CD14-positive monocyte (primary cell): ENCODE data around the gene RAB26. TPM values are rescaled to one million over a fixed set of nuclear protein-coding genes. Genes with fewer than 3 reads are reported as not detected.

Experiments used
- DNase-seq, 3 donors: peaks; one replicate each; pipeline ENCODE4 v3.0.0-alpha.2; 2011 to 2022
- H2AFZ ChIP-seq: 2 replicates; pipeline ENCODE4 v1.6.0; 2012; ENCODE audit warnings: mild to moderate bottlenecking, low read depth, low read length, inconsistent platforms; ENCODE audit not compliant: insufficient read depth, poor library complexity, severe bottlenecking
- H3K27ac ChIP-seq, 2 donors: 1 replicate in 1 of 2; 2 replicates in 1 of 2; pipeline ENCODE4 v1.5.1; 2012 to 2013; ENCODE audit warnings: low read length in 2 of 2, control low read depth in 1 of 2, inconsistent platforms in 1 of 2, low read depth in 1 of 2, mild to moderate bottlenecking in 1 of 2
- H3K27me3 ChIP-seq, 2 donors: one replicate each; pipeline versions ENCODE4 v1.6.0 to v1.6.1; 2011 to 2013; ENCODE audit warnings: low read length in 2 of 2; ENCODE audit not compliant: control insufficient read depth in 2 of 2, insufficient read depth in 2 of 2
- H3K36me3 ChIP-seq, 2 donors: replicated peaks in 1 of 2; 1 replicate in 1 of 2; 2 replicates in 1 of 2; pipeline versions ENCODE4 v1.5.1 to v1.6.1; 2012 to 2013; ENCODE audit warnings: low read length in 2 of 2, control low read depth in 1 of 2, inconsistent platforms in 1 of 2, mild to moderate bottlenecking in 1 of 2; ENCODE audit not compliant: insufficient read depth in 2 of 2, control insufficient read depth in 1 of 2
- H3K4me1 ChIP-seq, 2 donors: 1 replicate in 1 of 2; 2 replicates in 1 of 2; pipeline versions ENCODE4 v1.5.1 to v1.6.1; 2012 to 2013; ENCODE audit warnings: low read length in 2 of 2, control low read depth in 1 of 2, inconsistent platforms in 1 of 2, mild to moderate bottlenecking in 1 of 2, moderate library complexity in 1 of 2; ENCODE audit not compliant: insufficient read depth in 2 of 2, control insufficient read depth in 1 of 2
- H3K4me2 ChIP-seq: replicated peaks from 2 replicates; pipeline ENCODE3; 2012; ENCODE audit warnings: low read length, moderate library complexity, mild to moderate bottlenecking; ENCODE audit not compliant: poor library complexity, severe bottlenecking; ENCODE audit errors: extremely low read depth
- H3K4me3 ChIP-seq, 3 experiments: fragments of 200-600 bp in 1 of 3; sonication (generic) in 1 of 3; replicated peaks in 1 of 3; 1 replicate in 2 of 3; 2 replicates in 1 of 3; pipeline ENCODE4 v1.5.1; 2011 to 2013; ENCODE audit warnings: low read length in 3 of 3, mild to moderate bottlenecking in 3 of 3, control low read depth in 2 of 3, low read depth in 2 of 3, inconsistent platforms in 1 of 3, moderate library complexity in 1 of 3
- H3K79me2 ChIP-seq: 2 replicates; pipeline ENCODE4 v1.6.0; 2012; ENCODE audit warnings: mild to moderate bottlenecking, control low read depth, inconsistent platforms, low read length, moderate library complexity; ENCODE audit not compliant: insufficient read depth
- H3K9ac ChIP-seq: 2 replicates; pipeline ENCODE4 v1.6.0; 2017; ENCODE audit warnings: low read length, mild to moderate bottlenecking; ENCODE audit not compliant: insufficient read depth, poor library complexity, severe bottlenecking
- H3K9me3 ChIP-seq, 2 donors: replicated peaks in 1 of 2; 1 replicate in 1 of 2; 2 replicates in 1 of 2; pipeline versions ENCODE4 v1.5.1 to v1.6.1; 2012 to 2013; ENCODE audit warnings: low read length in 2 of 2, control low read depth in 1 of 2; ENCODE audit not compliant: control insufficient read depth in 1 of 2, insufficient read depth in 1 of 2
- H4K20me1 ChIP-seq: 2 replicates; pipeline ENCODE4 v1.6.0; 2012; ENCODE audit warnings: mild to moderate bottlenecking, low read length, control low read depth, moderate library complexity; ENCODE audit not compliant: insufficient read depth
- H3K27ac Mint-ChIP-seq, 7 donors: one replicate each; pipeline ENCODE4 v1.8.0; 2020; ENCODE audit warnings: mild to moderate bottlenecking in 7 of 7, mixed read lengths in 7 of 7, moderate library complexity in 6 of 7, inconsistent platforms in 2 of 7
- H3K27me3 Mint-ChIP-seq, 3 donors: one replicate each; pipeline ENCODE4 v1.8.0; 2021 to 2022; ENCODE audit warnings: low read depth in 3 of 3, mild to moderate bottlenecking in 3 of 3, mixed read lengths in 3 of 3, moderate library complexity in 3 of 3, inconsistent platforms in 1 of 3
- H3K36me3 Mint-ChIP-seq, 2 donors: one replicate each; pipeline ENCODE4 v1.8.0; 2020; ENCODE audit warnings: mixed read lengths in 2 of 2, inconsistent platforms in 1 of 2, mild to moderate bottlenecking in 1 of 2
- H3K4me1 Mint-ChIP-seq: one replicate; pipeline ENCODE4 v1.8.0; 2020; ENCODE audit warnings: mild to moderate bottlenecking, mixed read lengths
- H3K4me3 Mint-ChIP-seq, 2 donors: one replicate each; pipeline ENCODE4 v1.8.0; 2020; ENCODE audit warnings: mild to moderate bottlenecking in 2 of 2, mixed read lengths in 2 of 2, moderate library complexity in 1 of 2
- H3K9me3 Mint-ChIP-seq, 7 donors: one replicate each; pipeline ENCODE4 v1.8.0; 2020 to 2022; ENCODE audit warnings: mixed read lengths in 7 of 7, mild to moderate bottlenecking in 6 of 7, moderate library complexity in 6 of 7, inconsistent platforms in 2 of 7
- CTCF ChIP-seq: fragments of 200-600 bp; IDR thresholded peaks from one replicate; pipeline ENCODE4 v1.8.0; 2022; ENCODE audit warnings: antibody characterized with exemption, mild to moderate bottlenecking
- WGBS: methylation state at CpG from one replicate; pipeline ENCODE4 v1.1.5; 2013; ENCODE audit warnings: missing lambda C conversion rate; ENCODE audit not compliant: insufficient coverage; 5-methylcytosine and 5-hydroxymethylcytosine counted together
- intact Hi-C, 2 donors: fragments of 100-400 bp; cut with micrococcal nuclease; formaldehyde crosslinking; loops; one replicate each; pipeline versions ENCODE4 v1.15.0 to v1.15.1; 2023
- polyA plus RNA-seq, 3 donors: library from polyadenylated mRNA; depleted of rRNA in 1 of 3; unstranded in 2 of 3; stranded (reverse) in 1 of 3; fragments of 300-500 nt in 2 of 3; fragments of >200 nt in 1 of 3; fragmentation: Illumina TruSeq in 2 of 3; gene quantifications; 1 replicate in 2 of 3; 2 replicates in 1 of 3; pipeline ENCODE4 v1.2.3, GENCODE V29; 2012 to 2021

Gene RAB26
- polyA plus RNA-seq, 3 donors, result not detected

GRCh38 chr16:2177561-2177960 is 29.1 kb downstream of the RAB26 start:
- peak overlapping the region in 1 of 7 donors; percentile 60 for H3K27ac Mint-ChIP-seq
- intact Hi-C loops, result no loop called here
- H3K4me1 Mint-ChIP-seq, result no peaks in the 10 kb centered on the region
- Histone ChIP-seq H3K9ac (no peak overlapping the region), H3K36me3 (peaks cover 43 to 52% of the 10 kb centered on the region in 2 donors), H4K20me1 (no peaks in the 10 kb centered on the region), H3K79me2 (no peaks in the 10 kb centered on the region), H3K27ac (no peak overlapping the region), H3K4me2 (no peak overlapping the region), H3K4me3 (no peak overlapping the region), H2AFZ (no peak overlapping the region), H3K9me3 (no peaks in the 10 kb centered on the region), H3K4me1 (no peaks in the 10 kb centered on the region), H3K27me3 (peaks cover 0 to 3% of the 10 kb centered on the region in 2 donors)
- H3K27me3 Mint-ChIP-seq, result peaks cover 0 to 3% (median 2%) of the 10 kb centered on the region in 3 donors
- 93% methylated on average over 10 of the region's 20 CpGs for WGBS
- no peak for TF ChIP-seq CTCF
- DNase-seq, result no peak
- peaks cover 34 to 46% of the 10 kb centered on the region in 2 donors for H3K36me3 Mint-ChIP-seq
- H3K9me3 Mint-ChIP-seq, result peaks cover 0 to 2% (median 0%) of the 10 kb centered on the region in 7 donors
- H3K4me3 Mint-ChIP-seq, result no peak overlapping the region

GRCh38 chr16:2178321-2179106 is 30.1 kb downstream of the RAB26 start:
- Mint-ChIP-seq H3K4me1 (no peaks in the 10 kb centered on the region), H3K9me3 (peaks cover 0 to 2% (median 0%) of the 10 kb centered on the region in 7 donors), H3K36me3 (peaks cover 28 to 38% of the 10 kb centered on the region in 2 donors), H3K27ac (no peak overlapping the region), H3K27me3 (peaks cover 0 to 3% (median 2%) of the 10 kb centered on the region in 3 donors), H3K4me3 (no peak overlapping the region)
- Histone ChIP-seq H4K20me1 (no peaks in the 10 kb centered on the region), H3K79me2 (no peaks in the 10 kb centered on the region), H3K4me1 (no peaks in the 10 kb centered on the region), H3K36me3 (peaks cover 34 to 43% of the 10 kb centered on the region in 2 donors), H3K9ac (no peak overlapping the region), H3K4me3 (no peak overlapping the region), H3K4me2 (no peak overlapping the region), H3K27me3 (peaks cover 0 to 3% of the 10 kb centered on the region in 2 donors), H3K27ac (no peak overlapping the region), H3K9me3 (no peaks in the 10 kb centered on the region), H2AFZ (no peak overlapping the region)
- no peak for TF ChIP-seq CTCF
- 43% methylated on average over 91 of the region's 106 CpGs for WGBS
- intact Hi-C loops, result no loop called here
- peak in 1 of 3 donors; percentile 43 for DNase-seq
